GM13977 (cell line): ENCODE results near the gene RPS6KC1.

Experiments
- DNase-seq: peaks from one replicate; pipeline ENCODE4 v3.0.0; 2012; ENCODE audit warnings: low spot score
- CTCF ChIP-seq: IDR thresholded peaks from 2 replicates; pipeline ENCODE4 v1.5.1; 2012; ENCODE audit warnings: mild to moderate bottlenecking, control low read depth; ENCODE audit not compliant: insufficient read depth; ENCODE audit errors: extremely low read depth, missing control alignments
- in situ Hi-C: fragments of 300-500 bp; cut with MboI; formaldehyde crosslinking; loops from one replicate; pipeline ENCODE4 v1.12.0; 2022; ENCODE audit warnings: low sequenced_read_pairs, low pct_unique_long_range_greater_than_20kb, mixed read lengths, inconsistent platforms; ENCODE audit not compliant: unreplicated experiment

Gene RPS6KC1

GRCh38 chr1:213054733-213055591 is 3.9 kb downstream of the RPS6KC1 start:
- DNase-seq = no peak
- no peak for TF ChIP-seq CTCF
- in situ Hi-C loops = no loop called here

- no peak for TF ChIP-seq CTCF
- DNase-seq = no peak
- in situ Hi-C loops = no loop called here
These were observed 4.7 kb downstream of the RPS6KC1 start for GRCh38 chr1:213055767-213056166.

GRCh38 chr1:213057264-213058059 is 6.4 kb downstream of the RPS6KC1 start:
- in situ Hi-C loops = no loop called here
- DNase-seq = no peak
- TF ChIP-seq CTCF = no peak

GRCh38 chr1:213060836-213061235 is 9.8 kb downstream of the RPS6KC1 start:
- in situ Hi-C loops = no loop called here
- no peak for DNase-seq

GRCh38 chr1:213061263-213061662 is 10.2 kb downstream of the RPS6KC1 start:
- in situ Hi-C loops = no loop called here
- no peak for DNase-seq
- no peak for TF ChIP-seq CTCF

More at GRCh38 chr1:213060836-213061235, 9.8 kb downstream of the RPS6KC1 start:
- TF ChIP-seq CTCF = no peak

- TF ChIP-seq CTCF = no peak
- no peak for DNase-seq
- in situ Hi-C loops = no loop called here
These were observed 14.8 kb downstream of the RPS6KC1 start for GRCh38 chr1:213065800-213066199.
